KOPT-K1 (cell line): ENCODE data around the gene PRL.

ENCODE experiments used
- H3K27ac ChIP-seq: fragments of 200-600 bp; sonication (generic); 2 replicates; pipeline ENCODE4 v1.5.1; 2016; ENCODE audit warnings: antibody characterized with exemption, mild to moderate bottlenecking, low read depth, low read length; ENCODE audit not compliant: poor library complexity, severe bottlenecking
- H3K36me3 ChIP-seq: fragments of 200-600 bp; sonication (generic); 2 replicates; pipeline ENCODE4 v1.5.1; 2017; ENCODE audit warnings: antibody characterized with exemption, mild to moderate bottlenecking, low read length, moderate library complexity; ENCODE audit not compliant: insufficient read depth
- H3K9me3 ChIP-seq: fragments of 200-600 bp; sonication (generic); 2 replicates; pipeline ENCODE4 v1.5.1; 2017; ENCODE audit warnings: antibody characterized with exemption, low read length, mild to moderate bottlenecking; ENCODE audit not compliant: insufficient read depth, poor library complexity, severe bottlenecking

PRL gene

GRCh38 chr6:22254886-22255285 lies 42.0 kb downstream of the PRL start:
- H3K27ac ChIP-seq = no peak overlapping the region
- no peaks in the 10 kb centered on the region for H3K36me3 ChIP-seq
- H3K9me3 ChIP-seq = peaks cover 18% of the 10 kb centered on the region

- no peak overlapping the region for H3K27ac ChIP-seq
- H3K36me3 ChIP-seq = no peaks in the 10 kb centered on the region
- H3K9me3 ChIP-seq = peaks cover 18% of the 10 kb centered on the region
Observed at GRCh38 chr6:22253955-22254655, 42.7 kb downstream of the PRL start.

- Histone ChIP-seq H3K27ac (no peak overlapping the region), H3K36me3 (no peaks in the 10 kb centered on the region), H3K9me3 (peaks cover 10% of the 10 kb centered on the region)
Observed at GRCh38 chr6:22251348-22251747, 45.5 kb downstream of the PRL start.

- no peak overlapping the region for H3K27ac ChIP-seq
- H3K9me3 ChIP-seq = peaks cover 10% of the 10 kb centered on the region
- no peaks in the 10 kb centered on the region for H3K36me3 ChIP-seq
Observed at GRCh38 chr6:22250486-22250885, 46.4 kb downstream of the PRL start.

GRCh38 chr6:22249711-22250350 lies 47.0 kb downstream of the PRL start:
- H3K27ac ChIP-seq = no peak overlapping the region
- peaks cover 10% of the 10 kb centered on the region for H3K9me3 ChIP-seq

GRCh38 chr6:22248513-22249308 lies 48.1 kb downstream of the PRL start:
- Histone ChIP-seq H3K36me3 (no peaks in the 10 kb centered on the region), H3K9me3 (peaks cover 10% of the 10 kb centered on the region), H3K27ac (no peak overlapping the region)

More at GRCh38 chr6:22249711-22250350, 47.0 kb downstream of the PRL start:
- no peaks in the 10 kb centered on the region for H3K36me3 ChIP-seq

GRCh38 chr6:22247916-22248482 lies 48.8 kb downstream of the PRL start:
- Histone ChIP-seq H3K9me3 (peaks cover 8% of the 10 kb centered on the region), H3K27ac (no peak overlapping the region), H3K36me3 (no peaks in the 10 kb centered on the region)

GRCh38 chr6:22240025-22240424 lies 56.8 kb downstream of the PRL start:
- no peak overlapping the region for H3K27ac ChIP-seq

GRCh38 chr6:22239261-22239921 lies 57.4 kb downstream of the PRL start:
- Histone ChIP-seq H3K27ac (no peak overlapping the region), H3K9me3 (peaks cover 22% of the 10 kb centered on the region), H3K36me3 (no peaks in the 10 kb centered on the region)

More at GRCh38 chr6:22240025-22240424, 56.8 kb downstream of the PRL start:
- no peaks in the 10 kb centered on the region for H3K36me3 ChIP-seq
- peaks cover 22% of the 10 kb centered on the region for H3K9me3 ChIP-seq

- H3K9me3 ChIP-seq = peaks cover 22% of the 10 kb centered on the region
- no peak overlapping the region for H3K27ac ChIP-seq
- H3K36me3 ChIP-seq = no peaks in the 10 kb centered on the region
Observed at GRCh38 chr6:22238861-22239260, 58.0 kb downstream of the PRL start.

- Histone ChIP-seq H3K9me3 (peaks cover 22% of the 10 kb centered on the region), H3K36me3 (no peaks in the 10 kb centered on the region), H3K27ac (no peak overlapping the region)
Observed at GRCh38 chr6:22237526-22237925, 59.3 kb downstream of the PRL start.
